Cerebellar cortex (tissue), 1 donor: ENCODE results near the gene RCC2.
A peak's percentile ranks its signal among the peaks of the same experiment; 100 is the strongest.

Source experiments
- DNase-seq: peaks from one replicate; pipeline ENCODE4 v3.0.0-alpha.2; 2015; ENCODE audit warnings: low spot score

The RCC2 gene

GRCh38 chr1:17372955-17373354, 66.5 kb downstream of the RCC2 start:
- DNase-seq, result no peak

- DNase-seq, result no peak
Measured at GRCh38 chr1:17371896-17372295, 67.6 kb downstream of the RCC2 start, which contains the start of gene PADI6. TSS of gene PADI6 (plus strand) at chr1:17372196. CDS start at chr1:17372246, 50 bp downstream.

GRCh38 chr1:17370618-17371017, 68.9 kb downstream of the RCC2 start:
- peak; percentile 5 for DNase-seq

- no peak for DNase-seq
Measured at GRCh38 chr1:17369466-17369865, 70.0 kb downstream of the RCC2 start.

- DNase-seq, result no peak
Measured at GRCh38 chr1:17365293-17365692, 74.2 kb downstream of the RCC2 start.

GRCh38 chr1:17363771-17364170, 75.7 kb downstream of the RCC2 start:
- DNase-seq, result no peak

GRCh38 chr1:17363351-17363750, 76.1 kb downstream of the RCC2 start:
- no peak for DNase-seq

GRCh38 chr1:17361687-17362086, 77.8 kb downstream of the RCC2 start:
- DNase-seq, result no peak

GRCh38 chr1:17360272-17360956, 79.1 kb downstream of the RCC2 start:
- no peak for DNase-seq

GRCh38 chr1:17359808-17360207, 79.7 kb downstream of the RCC2 start:
- DNase-seq, result no peak

- DNase-seq, result no peak
Measured at GRCh38 chr1:17359031-17359430, 80.4 kb downstream of the RCC2 start.

GRCh38 chr1:17358557-17358956, 80.9 kb downstream of the RCC2 start:
- DNase-seq, result no peak
